ENCODE results near the gene SCLY.

GRCh38 chr2:238101891-238102841 is 41.4 kb downstream of the SCLY start:
- TF ChIP-seq, protein P1, sequence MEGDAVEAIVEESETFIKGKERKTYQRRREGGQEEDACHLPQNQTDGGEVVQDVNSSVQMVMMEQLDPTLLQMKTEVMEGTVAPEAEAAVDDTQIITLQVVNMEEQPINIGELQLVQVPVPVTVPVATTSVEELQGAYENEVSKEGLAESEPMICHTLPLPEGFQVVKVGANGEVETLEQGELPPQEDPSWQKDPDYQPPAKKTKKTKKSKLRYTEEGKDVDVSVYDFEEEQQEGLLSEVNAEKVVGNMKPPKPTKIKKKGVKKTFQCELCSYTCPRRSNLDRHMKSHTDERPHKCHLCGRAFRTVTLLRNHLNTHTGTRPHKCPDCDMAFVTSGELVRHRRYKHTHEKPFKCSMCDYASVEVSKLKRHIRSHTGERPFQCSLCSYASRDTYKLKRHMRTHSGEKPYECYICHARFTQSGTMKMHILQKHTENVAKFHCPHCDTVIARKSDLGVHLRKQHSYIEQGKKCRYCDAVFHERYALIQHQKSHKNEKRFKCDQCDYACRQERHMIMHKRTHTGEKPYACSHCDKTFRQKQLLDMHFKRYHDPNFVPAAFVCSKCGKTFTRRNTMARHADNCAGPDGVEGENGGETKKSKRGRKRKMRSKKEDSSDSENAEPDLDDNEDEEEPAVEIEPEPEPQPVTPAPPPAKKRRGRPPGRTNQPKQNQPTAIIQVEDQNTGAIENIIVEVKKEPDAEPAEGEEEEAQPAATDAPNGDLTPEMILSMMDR (IDR thresholded peaks at IDR 0.05), result no peak
- TF ChIP-seq POLR2A (IDR thresholded peaks at IDR 0.05), result no peak
